Hepatocyte (in vitro differentiated cells): ENCODE results near the gene NKAIN2. TPM values are rescaled to one million over a fixed set of nuclear protein-coding genes. Genes with fewer than 3 reads are reported as not detected.

Experiments
- DNase-seq: peaks from one replicate; pipeline ENCODE4 v3.0.0-alpha.2; 2016; ENCODE audit warnings: low spot score
- H2AFZ ChIP-seq: fragments of 200-600 bp; sonication (generic); 2 replicates; pipeline ENCODE4 v1.6.0; 2016; ENCODE audit warnings: antibody characterized with exemption, mild to moderate bottlenecking
- H3K27ac ChIP-seq: fragments of 200-600 bp; sonication (generic); 2 replicates; pipeline ENCODE4 v1.5.1; 2016; ENCODE audit warnings: mild to moderate bottlenecking
- H3K27me3 ChIP-seq: fragments of 200-600 bp; sonication (generic); 2 replicates; pipeline ENCODE4 v1.6.1; 2016
- H3K36me3 ChIP-seq: fragments of 200-600 bp; sonication (generic); replicated peaks from 2 replicates; pipeline ENCODE4 v1.5.1; 2016; ENCODE audit warnings: low read depth; ENCODE audit not compliant: insufficient read depth
- H3K4me1 ChIP-seq: fragments of 200-600 bp; sonication (generic); 2 replicates; pipeline ENCODE4 v1.5.1; 2016; ENCODE audit warnings: mild to moderate bottlenecking, moderate library complexity; ENCODE audit not compliant: insufficient read depth
- H3K4me2 ChIP-seq: fragments of 200-600 bp; sonication (generic); 2 replicates; pipeline ENCODE4 v1.6.0; 2016
- H3K4me3 ChIP-seq: fragments of 200-600 bp; sonication (generic); 2 replicates; pipeline ENCODE4 v1.5.1; 2016; ENCODE audit warnings: mild to moderate bottlenecking
- H3K79me2 ChIP-seq: fragments of 200-600 bp; sonication (generic); 2 replicates; pipeline ENCODE4 v1.6.0; 2017; ENCODE audit warnings: mild to moderate bottlenecking
- H3K9me2 ChIP-seq: fragments of 200-600 bp; sonication (generic); replicated peaks from 2 replicates; pipeline ENCODE4 v1.6.0; 2017; ENCODE audit warnings: mild to moderate bottlenecking; ENCODE audit not compliant: insufficient read depth
- H3K9me3 ChIP-seq: fragments of 200-600 bp; sonication (generic); 2 replicates; pipeline ENCODE4 v1.5.1; 2016; ENCODE audit warnings: low read depth, mild to moderate bottlenecking
- H4K20me1 ChIP-seq: fragments of 200-600 bp; sonication (generic); 2 replicates; pipeline ENCODE4 v1.6.0; 2016; ENCODE audit warnings: mild to moderate bottlenecking; ENCODE audit not compliant: insufficient read depth, poor library complexity, severe bottlenecking
- CTCF ChIP-seq: fragments of 200-600 bp; sonication (generic); IDR thresholded peaks from 2 replicates; pipeline ENCODE4 v1.5.1; 2016; ENCODE audit warnings: antibody characterized with exemption, mild to moderate bottlenecking; ENCODE audit not compliant: poor library complexity
- EZH2 ChIP-seq: fragments of 200-600 bp; sonication (generic); IDR thresholded peaks from 2 replicates; pipeline ENCODE4 v1.6.1; 2016; ENCODE audit warnings: antibody characterized with exemption, mild to moderate bottlenecking, borderline replicate concordance
- EZH2phosphoT487 ChIP-seq: fragments of 200-600 bp; sonication (generic); IDR thresholded peaks from one replicate; pipeline ENCODE4 v1.6.1; 2018; ENCODE audit warnings: antibody characterized with exemption, mild to moderate bottlenecking, low read depth, moderate library complexity; ENCODE audit not compliant: unreplicated experiment, severe bottlenecking
- WGBS: methylation state at CpG from one replicate; pipeline ENCODE4 v1.1.6; 2016; ENCODE audit warnings: low lambda C conversion rate; ENCODE audit errors: missing lambda C conversion rate; 5-methylcytosine and 5-hydroxymethylcytosine counted together
- polyA plus RNA-seq: library from polyadenylated mRNA; unstranded; fragments of >200 nt; fragmentation: Nextera tagmentation; extraction: Ambion mirVana; gene quantifications from 2 replicates; pipeline ENCODE4 v1.2.1, GENCODE V29; 2016
- total RNA-seq: library from RNA; depleted of rRNA; stranded (reverse); fragments of >200 nt; gene quantifications from 2 replicates; pipeline ENCODE4 v1.2.3, GENCODE V29; 2014

The NKAIN2 gene
- total and polyA plus RNA-seq, 2 experiments from 2014 or later, result 0.48 to 2.6 TPM

- H3K36me3 ChIP-seq, result no peaks in the 10 kb centered on the region
- no peaks in the 10 kb centered on the region for H3K79me2 ChIP-seq
- H2AFZ ChIP-seq, result no peak overlapping the region
- H3K4me1 ChIP-seq, result no peaks in the 10 kb centered on the region
- H3K4me2 ChIP-seq, result no peak overlapping the region
- no peaks in the 10 kb centered on the region for H4K20me1 ChIP-seq
- H3K9me3 ChIP-seq, result no peaks in the 10 kb centered on the region
- no peak overlapping the region for H3K27ac ChIP-seq
- no peak for DNase-seq
- 62% methylated on average over 2 of the region's 2 CpGs for WGBS
- no peak overlapping the region for H3K4me3 ChIP-seq
- no peaks in the 10 kb centered on the region for H3K27me3 ChIP-seq
- no peaks in the 10 kb centered on the region for H3K9me2 ChIP-seq
- TF ChIP-seq EZH2phosphoT487 (no peak), CTCF (no peak), EZH2 (no peak)
These were observed 286.8 kb downstream of the NKAIN2 start for GRCh38 chr6:124090491-124090890.

- Histone ChIP-seq H3K4me2 (no peak overlapping the region), H2AFZ (no peak overlapping the region)
These were observed 295.9 kb downstream of the NKAIN2 start for GRCh38 chr6:124099520-124099919.

GRCh38 chr6:124110514-124110913, 306.8 kb downstream of the NKAIN2 start:
- Histone ChIP-seq H3K27me3 (no peaks in the 10 kb centered on the region), H3K9me3 (no peaks in the 10 kb centered on the region), H3K79me2 (no peaks in the 10 kb centered on the region), H3K4me1 (no peaks in the 10 kb centered on the region), H3K27ac (no peak overlapping the region), H4K20me1 (no peaks in the 10 kb centered on the region), H3K4me3 (no peak overlapping the region), H3K9me2 (no peaks in the 10 kb centered on the region), H2AFZ (no peak overlapping the region), H3K36me3 (no peaks in the 10 kb centered on the region), H3K4me2 (no peak overlapping the region)
- TF ChIP-seq CTCF, result no peak
- no peak for TF ChIP-seq EZH2
- TF ChIP-seq EZH2phosphoT487, result no peak
- DNase-seq, result no peak
- 74% methylated on average over 4 of the region's 4 CpGs for WGBS

More at GRCh38 chr6:124099520-124099919, 295.9 kb downstream of the NKAIN2 start:
- H3K79me2 ChIP-seq, result no peaks in the 10 kb centered on the region
- 92% methylated on average over 1 of the region's 1 CpG for WGBS
- no peaks in the 10 kb centered on the region for H4K20me1 ChIP-seq
- H3K27ac ChIP-seq, result no peak overlapping the region
- no peaks in the 10 kb centered on the region for H3K4me1 ChIP-seq
- H3K36me3 ChIP-seq, result no peaks in the 10 kb centered on the region
- H3K27me3 ChIP-seq, result no peaks in the 10 kb centered on the region
- H3K9me3 ChIP-seq, result no peaks in the 10 kb centered on the region
- no peak overlapping the region for H3K4me3 ChIP-seq
- no peaks in the 10 kb centered on the region for H3K9me2 ChIP-seq
- TF ChIP-seq CTCF (no peak), EZH2phosphoT487 (no peak), EZH2 (no peak)
- DNase-seq, result no peak

GRCh38 chr6:124119596-124119995, 315.9 kb downstream of the NKAIN2 start:
- Histone ChIP-seq H3K27ac (no peak overlapping the region), H3K4me3 (no peak overlapping the region), H3K79me2 (no peaks in the 10 kb centered on the region), H3K4me2 (no peak overlapping the region), H3K4me1 (no peaks in the 10 kb centered on the region), H3K9me3 (no peaks in the 10 kb centered on the region), H3K9me2 (no peaks in the 10 kb centered on the region), H4K20me1 (no peaks in the 10 kb centered on the region), H3K27me3 (no peaks in the 10 kb centered on the region), H3K36me3 (no peaks in the 10 kb centered on the region), H2AFZ (no peak overlapping the region)
- TF ChIP-seq CTCF (no peak), EZH2phosphoT487 (no peak), EZH2 (no peak)
- no peak for DNase-seq
- 84% methylated on average over 1 of the region's 1 CpG for WGBS
